IgD-negative memory B cell (primary cell): ENCODE results near the gene BMP8A. TPM values are rescaled to one million over a fixed set of nuclear protein-coding genes. Genes with fewer than 3 reads are reported as not detected.
"Not testable (repeated sequence)": the region's sequence is repeated elsewhere in the genome, so short reads cannot be mapped to it uniquely, and the experiment has no call there.

Experiments used
- H3K27ac Mint-ChIP-seq, 3 donors: one replicate each; pipeline ENCODE4 v1.8.0; 2020 to 2022; ENCODE audit warnings: mild to moderate bottlenecking in 3 of 3, mixed read lengths in 3 of 3, moderate library complexity in 1 of 3
- H3K27me3 Mint-ChIP-seq: one replicate; pipeline ENCODE4 v1.8.0; 2021; ENCODE audit warnings: mixed read lengths
- H3K36me3 Mint-ChIP-seq: one replicate; pipeline ENCODE4 v1.8.0; 2020; ENCODE audit warnings: mild to moderate bottlenecking, mixed read lengths
- H3K4me1 Mint-ChIP-seq, 3 donors: one replicate each; pipeline ENCODE4 v1.8.0; 2020 to 2022; ENCODE audit warnings: mixed read lengths in 3 of 3, mild to moderate bottlenecking in 1 of 3
- H3K4me3 Mint-ChIP-seq, 4 donors: one replicate each; pipeline ENCODE4 v1.8.0; 2020 to 2022; ENCODE audit warnings: mild to moderate bottlenecking in 4 of 4, mixed read lengths in 4 of 4, moderate library complexity in 3 of 4
- H3K9me3 Mint-ChIP-seq, 3 donors: one replicate each; pipeline ENCODE4 v1.8.0; 2020 to 2021; ENCODE audit warnings: mixed read lengths in 3 of 3, mild to moderate bottlenecking in 1 of 3
- polyA plus RNA-seq: library from polyadenylated mRNA; unstranded; fragments of 300-500 nt; fragmentation: Illumina TruSeq; gene quantifications from one replicate; pipeline ENCODE4 v1.2.3, GENCODE V29; 2021

Gene BMP8A, protein sequence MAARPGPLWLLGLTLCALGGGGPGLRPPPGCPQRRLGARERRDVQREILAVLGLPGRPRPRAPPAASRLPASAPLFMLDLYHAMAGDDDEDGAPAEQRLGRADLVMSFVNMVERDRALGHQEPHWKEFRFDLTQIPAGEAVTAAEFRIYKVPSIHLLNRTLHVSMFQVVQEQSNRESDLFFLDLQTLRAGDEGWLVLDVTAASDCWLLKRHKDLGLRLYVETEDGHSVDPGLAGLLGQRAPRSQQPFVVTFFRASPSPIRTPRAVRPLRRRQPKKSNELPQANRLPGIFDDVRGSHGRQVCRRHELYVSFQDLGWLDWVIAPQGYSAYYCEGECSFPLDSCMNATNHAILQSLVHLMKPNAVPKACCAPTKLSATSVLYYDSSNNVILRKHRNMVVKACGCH
- 0.21 TPM for polyA plus RNA-seq

DNA sequence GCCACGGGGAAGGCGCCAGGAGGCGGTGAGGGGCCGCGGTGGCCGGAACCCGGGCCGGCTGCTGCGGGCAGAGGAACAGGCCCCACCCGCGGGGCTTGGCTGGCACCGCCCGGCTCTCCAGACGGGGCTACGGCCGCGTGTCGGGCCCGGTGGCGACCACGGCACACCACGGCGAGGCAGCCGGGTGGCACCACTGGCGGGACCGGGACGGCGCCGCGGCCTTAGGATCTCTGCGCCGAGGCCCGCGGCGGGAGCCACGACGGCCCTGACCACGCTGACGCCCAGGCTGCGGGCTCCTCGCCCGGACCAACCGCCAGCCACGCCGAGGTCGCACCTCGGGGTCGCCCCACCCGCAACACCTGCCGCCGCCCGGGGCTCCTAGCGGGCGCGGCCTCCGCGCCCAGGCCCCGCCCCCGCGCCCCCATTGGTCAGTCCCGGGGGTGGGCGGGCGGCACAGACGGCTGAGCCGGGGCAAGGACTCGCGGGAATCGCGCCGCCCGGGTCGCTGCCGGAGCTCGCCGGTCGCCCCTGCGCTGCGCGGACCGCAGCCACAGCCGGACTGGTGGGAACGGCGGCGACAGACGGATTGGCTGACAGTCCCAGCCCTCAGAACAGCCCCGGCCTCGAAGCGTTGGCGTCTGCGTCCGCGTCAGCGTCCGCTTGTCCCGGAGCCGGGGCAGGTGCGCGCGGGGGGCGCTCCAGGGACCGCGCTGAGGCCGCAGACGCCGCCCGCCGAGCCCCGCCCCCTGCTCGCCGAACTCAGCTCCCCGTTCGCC is at the start of gene BMP8A:
Gene BMP8A (plus strand): TSS at position 491 of the 776 bp plus-strand sequence. CDS start 356 bp downstream, outside the sequence.
- Mint-ChIP-seq H3K4me3 (peak within 1 kb of the TSS; percentile 73 to 88 (median 80)), H3K4me1 (peaks cover 0 to 5% (median 3%) of the 10 kb centered on the region in 3 donors), H3K36me3 (no peaks in the 10 kb centered on the region), H3K27ac (peak within 1 kb of the TSS in 2 of 3 donors; percentile 51 to 69), H3K9me3 (no peaks in the 10 kb centered on the region), H3K27me3 (peaks cover 7% of the 10 kb centered on the region)

DNA sequence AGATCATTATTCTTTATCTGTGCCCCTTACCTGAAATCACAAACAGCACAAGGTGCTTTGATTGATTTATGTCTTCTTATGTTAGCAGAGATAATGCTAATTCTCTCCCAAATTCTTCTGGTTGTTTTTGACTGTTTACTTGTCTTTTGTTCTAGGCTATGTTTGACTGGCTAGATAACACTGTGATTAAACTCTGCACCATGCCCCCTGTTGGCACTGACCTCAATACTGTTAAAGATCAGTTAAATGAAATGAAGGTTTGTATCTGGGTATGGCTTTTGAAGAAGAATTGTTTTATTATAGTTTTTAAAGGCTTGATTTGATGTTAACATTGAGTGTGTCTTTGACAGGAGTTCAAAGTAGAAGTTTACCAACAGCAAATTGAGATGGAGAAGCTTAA is 49.6 kb upstream of the BMP8A start:
- Mint-ChIP-seq H3K4me1 (no peaks in the 10 kb centered on the region), H3K27ac (no peak overlapping the region), H3K9me3 (no peaks in the 10 kb centered on the region), H3K36me3 (peaks cover 8% of the 10 kb centered on the region), H3K4me3 (no peak overlapping the region), H3K27me3 (no peaks in the 10 kb centered on the region)

DNA sequence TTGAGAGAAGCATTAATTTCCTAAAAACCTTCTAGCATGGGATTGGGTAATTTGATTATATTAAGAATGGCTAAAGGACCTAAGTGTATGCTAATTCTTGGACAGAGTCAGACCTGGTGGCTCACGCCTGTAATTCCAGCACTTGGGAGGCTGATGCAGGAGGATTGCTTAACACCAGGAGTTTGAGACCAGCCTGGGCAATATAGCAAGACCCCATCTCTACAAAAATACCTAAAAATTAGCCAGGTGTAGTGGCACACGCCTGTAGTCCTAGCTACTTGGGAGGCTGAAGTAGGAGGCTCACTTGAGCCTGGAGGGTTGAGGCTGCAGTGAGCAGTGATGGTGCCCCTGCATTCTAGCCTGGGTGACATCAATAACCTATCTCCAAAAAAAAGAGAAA is 45.9 kb upstream of the BMP8A start:
- Mint-ChIP-seq H3K4me1 (no peaks in the 10 kb centered on the region), H3K4me3 (no peak overlapping the region), H3K27me3 (no peaks in the 10 kb centered on the region), H3K27ac (no peak overlapping the region), H3K36me3 (peaks cover 7% of the 10 kb centered on the region), H3K9me3 (no peaks in the 10 kb centered on the region)

DNA sequence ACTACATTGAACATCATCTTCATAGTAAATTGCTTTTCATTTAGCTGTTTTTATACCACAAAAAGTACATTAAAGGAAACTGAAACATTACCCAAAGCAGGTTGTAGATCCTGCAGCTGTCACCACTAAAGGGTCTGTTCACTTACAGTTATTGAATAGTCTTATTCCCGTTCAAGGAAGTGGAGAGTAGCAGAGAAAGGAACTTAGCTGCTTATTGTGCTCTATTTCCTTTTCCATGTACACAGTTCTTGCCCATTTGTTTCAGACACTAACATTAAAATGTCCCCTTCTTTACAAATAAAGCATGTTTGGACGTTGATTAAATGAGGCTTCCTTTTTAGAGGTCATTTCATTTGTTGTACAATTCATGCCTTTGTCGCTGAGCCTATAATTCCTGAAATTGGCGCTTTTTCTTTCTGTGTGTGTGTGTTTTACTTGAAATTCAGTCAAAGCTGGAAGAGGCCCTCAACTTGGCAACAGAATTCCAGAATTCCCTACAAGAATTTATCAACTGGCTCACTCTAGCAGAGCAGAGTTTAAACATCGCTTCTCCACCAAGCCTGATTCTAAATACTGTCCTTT is 44.4 kb upstream of the BMP8A start:
- Mint-ChIP-seq H3K4me3 (no peak overlapping the region), H3K27ac (peak overlapping the region in 1 of 3 donors; percentile 17), H3K4me1 (no peaks in the 10 kb centered on the region), H3K9me3 (no peaks in the 10 kb centered on the region), H3K36me3 (peaks cover 7% of the 10 kb centered on the region), H3K27me3 (no peaks in the 10 kb centered on the region)

DNA sequence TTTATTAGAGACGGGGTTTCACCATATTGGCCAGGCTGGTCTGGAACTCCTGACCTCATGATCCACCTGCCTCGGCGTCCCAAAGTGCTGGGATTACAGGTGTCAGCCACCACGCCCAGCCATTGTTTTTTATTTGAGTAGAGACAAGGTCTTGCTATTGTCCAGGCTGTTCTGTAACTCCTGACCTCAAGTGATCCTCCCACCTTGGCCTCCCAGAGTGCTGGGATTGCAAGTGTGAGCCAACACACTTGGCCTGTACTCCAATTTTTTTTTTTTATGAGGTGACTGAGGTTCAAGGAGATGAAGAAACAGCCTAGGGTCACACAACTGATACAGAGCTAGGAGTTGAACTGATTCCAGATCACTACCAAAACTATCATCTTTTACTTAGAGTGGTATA is 41.4 kb upstream of the BMP8A start:
- H3K36me3 Mint-ChIP-seq = peaks cover 11% of the 10 kb centered on the region
- H3K27ac Mint-ChIP-seq, H3K4me3 Mint-ChIP-seq, H3K4me1 Mint-ChIP-seq, H3K27me3 Mint-ChIP-seq, H3K9me3 Mint-ChIP-seq: not testable (repeated sequence)

DNA sequence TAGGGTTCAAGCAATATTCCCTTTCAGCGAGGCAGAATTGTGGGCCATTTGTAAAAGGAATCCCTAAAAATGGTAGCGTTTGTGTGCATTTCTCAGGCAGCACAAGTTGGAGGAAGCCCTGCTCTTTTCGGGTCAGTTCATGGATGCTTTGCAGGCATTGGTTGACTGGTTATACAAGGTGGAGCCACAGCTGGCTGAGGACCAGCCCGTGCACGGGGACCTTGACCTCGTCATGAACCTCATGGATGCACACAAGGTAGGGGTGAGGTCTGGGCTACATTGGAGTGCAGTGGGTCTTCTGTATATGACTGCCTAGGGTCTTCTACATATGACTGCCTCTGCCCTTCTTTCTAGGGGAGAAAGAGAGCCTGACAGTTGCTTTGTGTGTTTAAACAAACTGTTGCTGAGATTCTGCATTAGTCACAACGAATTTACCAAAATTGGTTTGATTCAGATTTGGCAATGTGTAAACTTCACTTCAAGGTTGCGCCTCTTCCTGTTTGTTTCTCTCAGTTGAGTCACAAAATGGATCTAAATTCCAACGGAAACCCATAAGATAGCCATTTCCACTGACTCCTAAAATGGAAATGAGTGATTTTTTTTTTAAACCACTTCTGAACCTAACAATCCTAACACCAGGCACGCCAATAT is 40.4 kb upstream of the BMP8A start:
- Mint-ChIP-seq H3K4me3 (no peak overlapping the region), H3K4me1 (no peaks in the 10 kb centered on the region), H3K27ac (no peak overlapping the region), H3K27me3 (no peaks in the 10 kb centered on the region), H3K36me3 (peaks cover 11% of the 10 kb centered on the region), H3K9me3 (no peaks in the 10 kb centered on the region)

DNA sequence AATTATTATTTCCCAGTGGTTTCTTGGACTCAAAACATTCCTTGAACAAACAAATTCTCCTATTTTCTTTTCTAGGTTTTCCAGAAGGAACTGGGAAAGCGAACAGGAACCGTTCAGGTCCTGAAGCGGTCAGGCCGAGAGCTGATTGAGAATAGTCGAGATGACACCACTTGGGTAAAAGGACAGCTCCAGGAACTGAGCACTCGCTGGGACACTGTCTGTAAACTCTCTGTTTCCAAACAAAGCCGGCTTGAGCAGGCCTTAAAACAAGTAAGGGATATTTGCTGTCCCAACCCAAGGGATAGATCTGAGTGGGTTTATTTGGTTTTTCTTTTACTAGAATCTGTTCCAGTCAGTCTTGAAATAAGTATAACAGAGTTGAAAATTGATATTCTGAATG is 39.4 kb upstream of the BMP8A start:
- Mint-ChIP-seq H3K27me3 (no peaks in the 10 kb centered on the region), H3K4me1 (no peaks in the 10 kb centered on the region), H3K27ac (no peak overlapping the region), H3K9me3 (no peaks in the 10 kb centered on the region), H3K4me3 (no peak overlapping the region), H3K36me3 (peaks cover 15% of the 10 kb centered on the region)

DNA sequence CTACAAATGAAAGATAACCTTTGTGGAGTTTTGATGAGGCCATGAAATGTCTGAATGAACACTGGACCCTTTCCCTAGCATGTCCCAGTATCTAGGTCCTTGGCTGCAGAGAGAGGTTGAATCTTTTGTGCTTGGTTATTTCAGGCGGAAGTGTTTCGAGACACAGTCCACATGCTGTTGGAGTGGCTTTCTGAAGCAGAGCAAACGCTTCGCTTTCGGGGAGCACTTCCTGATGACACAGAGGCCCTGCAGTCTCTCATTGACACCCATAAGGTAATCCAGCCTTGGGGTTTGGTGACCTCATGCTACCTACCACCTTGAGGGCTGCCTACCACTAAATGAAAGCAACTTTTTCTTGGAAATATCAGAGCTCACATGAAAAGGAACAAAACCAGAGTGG is 38.9 kb upstream of the BMP8A start:
- Mint-ChIP-seq H3K27me3 (no peaks in the 10 kb centered on the region), H3K27ac (no peak overlapping the region), H3K4me1 (no peaks in the 10 kb centered on the region), H3K4me3 (no peak overlapping the region), H3K36me3 (peaks cover 14% of the 10 kb centered on the region), H3K9me3 (no peaks in the 10 kb centered on the region)

DNA sequence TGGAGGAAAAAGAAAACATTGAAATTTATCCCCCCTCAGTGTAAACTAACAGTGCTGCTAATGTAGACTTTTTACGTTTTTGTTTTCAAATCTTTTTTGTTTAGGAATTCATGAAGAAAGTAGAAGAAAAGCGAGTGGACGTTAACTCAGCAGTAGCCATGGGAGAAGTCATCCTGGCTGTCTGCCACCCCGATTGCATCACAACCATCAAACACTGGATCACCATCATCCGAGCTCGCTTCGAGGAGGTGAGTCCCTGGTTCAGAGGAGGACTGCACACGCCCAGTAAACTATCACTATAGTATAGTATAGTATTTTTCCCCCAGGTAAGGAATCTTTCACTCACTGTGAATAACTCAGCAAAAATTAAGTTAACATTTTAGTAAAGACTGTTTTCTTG is 37.8 kb upstream of the BMP8A start:
- H3K9me3 Mint-ChIP-seq = no peaks in the 10 kb centered on the region
- H3K27me3 Mint-ChIP-seq = no peaks in the 10 kb centered on the region
- H3K4me3 Mint-ChIP-seq = no peak overlapping the region
- no peaks in the 10 kb centered on the region for H3K4me1 Mint-ChIP-seq
- H3K36me3 Mint-ChIP-seq = peaks cover 15% of the 10 kb centered on the region
- H3K27ac Mint-ChIP-seq = peak overlapping the region in 1 of 3 donors; percentile 19

DNA sequence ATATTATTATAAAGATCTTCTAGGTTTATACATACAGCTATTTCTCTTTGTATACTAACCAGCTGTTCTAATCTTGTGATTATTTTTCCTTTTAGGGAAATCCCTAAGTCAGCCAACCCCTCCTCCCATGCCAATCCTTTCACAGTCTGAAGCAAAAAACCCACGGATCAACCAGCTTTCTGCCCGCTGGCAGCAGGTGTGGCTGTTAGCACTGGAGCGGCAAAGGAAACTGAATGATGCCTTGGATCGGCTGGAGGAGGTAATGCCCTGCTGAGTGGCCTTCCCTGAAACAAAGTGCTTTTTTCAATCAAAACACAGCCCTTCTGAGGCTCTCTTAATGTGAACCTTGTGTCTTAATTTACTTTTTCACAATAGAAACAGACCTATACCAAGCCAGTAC is 32.4 kb upstream of the BMP8A start:
- no peak overlapping the region for H3K27ac Mint-ChIP-seq
- peaks cover 0 to 1% (median 0%) of the 10 kb centered on the region in 3 donors for H3K4me1 Mint-ChIP-seq
- H3K27me3 Mint-ChIP-seq = no peaks in the 10 kb centered on the region
- H3K4me3 Mint-ChIP-seq = no peak overlapping the region
- peaks cover 14% of the 10 kb centered on the region for H3K36me3 Mint-ChIP-seq
- H3K9me3 Mint-ChIP-seq = no peaks in the 10 kb centered on the region

DNA sequence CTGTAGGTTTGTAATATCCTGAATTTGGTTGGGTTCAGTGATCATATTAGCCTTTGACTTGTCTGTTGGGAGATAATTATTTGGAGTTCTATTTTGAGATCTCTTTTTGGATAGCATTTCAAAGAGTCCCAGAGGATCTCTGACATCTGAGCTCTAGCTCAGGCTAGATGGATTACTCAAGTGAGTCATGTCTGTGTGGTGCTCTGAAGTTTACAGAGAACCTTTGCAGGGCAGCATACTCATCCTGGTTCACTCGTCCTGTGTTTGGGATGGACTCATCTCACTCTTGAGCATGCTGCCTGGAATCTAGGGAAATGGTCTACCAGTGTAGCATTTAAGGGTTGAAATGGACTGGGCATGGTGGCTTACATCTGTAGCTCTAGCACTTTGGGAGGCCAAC is 29.4 kb upstream of the BMP8A start:
- Mint-ChIP-seq H3K4me3 (no peak overlapping the region), H3K9me3 (no peaks in the 10 kb centered on the region), H3K36me3 (peaks cover 12% of the 10 kb centered on the region), H3K27ac (peak overlapping the region in 1 of 3 donors; percentile 8), H3K27me3 (no peaks in the 10 kb centered on the region), H3K4me1 (peaks cover 0 to 1% (median 0%) of the 10 kb centered on the region in 3 donors)

DNA sequence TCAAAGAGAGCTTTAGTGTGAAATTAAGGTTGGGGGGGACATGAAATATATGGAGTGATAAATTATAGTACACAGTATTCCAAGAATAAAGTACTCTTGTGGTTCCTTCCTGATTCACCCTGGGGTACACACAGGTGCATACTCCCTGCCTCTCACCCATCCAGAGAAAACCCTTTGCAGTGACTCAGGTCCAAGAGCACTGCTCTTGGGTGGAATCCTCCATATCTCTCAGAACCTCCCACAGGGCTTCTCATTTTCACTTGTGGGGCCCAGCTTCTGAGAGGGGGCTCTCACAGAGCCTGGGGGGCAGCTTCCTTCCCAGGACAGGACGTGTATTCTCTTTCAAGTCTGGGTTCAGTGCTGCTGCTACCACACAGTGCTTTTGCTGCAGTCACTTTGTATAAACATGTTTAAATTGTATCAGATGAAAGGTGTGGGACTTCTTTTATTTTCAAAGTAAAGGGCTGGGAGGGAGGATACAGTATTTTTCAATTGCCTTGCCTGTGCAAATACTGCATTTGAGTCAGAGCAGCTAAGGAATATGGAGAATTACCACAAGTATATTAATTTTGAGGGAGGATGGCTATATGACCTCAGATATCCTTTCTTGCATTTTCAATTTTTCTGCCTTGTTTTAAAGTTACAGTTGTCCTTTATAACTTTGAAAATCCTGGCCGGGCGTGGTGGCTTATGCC is 24.9 kb upstream of the BMP8A start:
- H3K27ac Mint-ChIP-seq = peak overlapping the region in 1 of 3 donors; percentile 82
- peaks cover 6% of the 10 kb centered on the region for H3K36me3 Mint-ChIP-seq

DNA sequence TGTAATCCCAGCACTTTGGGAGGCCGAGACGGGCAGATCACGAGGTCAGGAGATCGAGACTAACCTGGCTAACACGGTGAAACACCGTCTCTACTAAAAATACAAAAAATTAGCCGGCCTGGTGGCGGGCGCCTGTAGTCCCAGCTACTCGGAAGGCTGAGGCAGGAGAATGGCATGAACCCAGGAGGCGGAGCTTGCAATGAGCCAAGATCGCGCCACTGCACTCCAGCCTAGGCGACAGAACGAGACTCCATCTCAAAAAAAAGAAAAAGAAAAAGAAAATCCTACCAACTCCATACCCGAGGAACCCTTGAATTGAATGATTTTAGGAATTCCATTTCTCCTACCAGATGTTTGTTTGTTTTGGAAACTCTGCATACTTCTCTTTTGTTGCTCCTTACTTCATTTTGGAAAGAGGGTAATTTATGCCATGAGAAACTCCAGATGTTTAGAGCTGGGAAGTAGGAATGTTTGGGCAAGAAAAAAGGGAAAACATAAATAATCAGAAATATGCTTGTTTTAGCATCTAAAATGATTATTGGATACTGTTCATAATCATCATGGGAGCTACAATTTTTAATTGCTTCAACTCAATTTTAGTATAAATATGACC is 24.2 kb upstream of the BMP8A start:
- not testable (repeated sequence) for H3K27me3 Mint-ChIP-seq, H3K36me3 Mint-ChIP-seq, H3K4me3 Mint-ChIP-seq, H3K9me3 Mint-ChIP-seq, H3K4me1 Mint-ChIP-seq
- H3K27ac Mint-ChIP-seq = peak overlapping the region in 1 of 3 donors; percentile 82

More for the DNA sequence above, 24.9 kb upstream of the BMP8A start:
- Mint-ChIP-seq H3K9me3 (no peaks in the 10 kb centered on the region), H3K4me1 (no peaks in the 10 kb centered on the region), H3K27me3 (no peaks in the 10 kb centered on the region), H3K4me3 (no peak overlapping the region)

DNA sequence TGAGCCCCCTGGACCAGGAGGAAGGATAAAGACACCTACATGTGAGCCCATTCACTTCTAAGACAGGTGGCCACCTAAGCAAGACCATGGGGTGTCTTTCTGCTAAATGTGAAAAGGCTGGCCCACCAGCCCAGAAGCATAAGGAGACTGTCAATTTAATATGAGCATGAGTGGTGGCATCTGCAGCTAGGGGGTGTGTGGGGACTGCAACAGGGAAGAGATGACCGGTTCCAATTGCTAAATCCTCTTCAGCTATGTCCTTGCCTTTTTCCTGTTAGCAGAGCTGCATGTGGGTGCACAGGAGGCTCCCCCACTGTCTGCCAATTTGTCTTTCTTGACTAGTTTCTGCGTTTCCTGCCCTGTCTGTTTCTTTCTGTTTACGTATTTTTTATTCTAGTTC is 22.3 kb upstream of the BMP8A start:
- no peak overlapping the region for H3K4me3 Mint-ChIP-seq
- no peaks in the 10 kb centered on the region for H3K27me3 Mint-ChIP-seq
- H3K9me3 Mint-ChIP-seq = no peaks in the 10 kb centered on the region
- no peaks in the 10 kb centered on the region for H3K4me1 Mint-ChIP-seq
- peak overlapping the region in 1 of 3 donors; percentile 32 for H3K27ac Mint-ChIP-seq
- peaks cover 4% of the 10 kb centered on the region for H3K36me3 Mint-ChIP-seq
